GM19193 (cell line): ENCODE measurements around the gene TBXAS1.

Experiments
- POLR2A ChIP-seq: IDR thresholded peaks from 4 replicates; pipeline ENCODE4 v1.6.1; 2011; ENCODE audit not compliant: insufficient read depth, insufficient read length; ENCODE audit errors: extremely low read depth

Gene TBXAS1

GRCh38 chr7:139870380-139870779 lies 41.3 kb downstream of the TBXAS1 start:
- TF ChIP-seq POLR2A: no peak

GRCh38 chr7:139871331-139871730 lies 42.3 kb downstream of the TBXAS1 start:
- no peak for TF ChIP-seq POLR2A

GRCh38 chr7:139871820-139872219 lies 42.8 kb downstream of the TBXAS1 start:
- TF ChIP-seq POLR2A: no peak

GRCh38 chr7:139873593-139874301 lies 44.7 kb downstream of the TBXAS1 start:
- TF ChIP-seq POLR2A: no peak

- no peak for TF ChIP-seq POLR2A
These were observed 45.2 kb downstream of the TBXAS1 start for GRCh38 chr7:139874302-139874629.

- TF ChIP-seq POLR2A: no peak
These were observed 46.8 kb downstream of the TBXAS1 start for GRCh38 chr7:139875821-139876241.

- no peak for TF ChIP-seq POLR2A
These were observed 47.7 kb downstream of the TBXAS1 start for GRCh38 chr7:139876622-139877283.

GRCh38 chr7:139883814-139884213 lies 54.8 kb downstream of the TBXAS1 start:
- TF ChIP-seq POLR2A: no peak

- TF ChIP-seq POLR2A: no peak
These were observed 55.4 kb downstream of the TBXAS1 start for GRCh38 chr7:139884441-139884840.

- TF ChIP-seq POLR2A: no peak
These were observed 56.4 kb downstream of the TBXAS1 start for GRCh38 chr7:139885511-139885910.

- no peak for TF ChIP-seq POLR2A
These were observed 57.1 kb downstream of the TBXAS1 start for GRCh38 chr7:139886206-139886605.

- no peak for TF ChIP-seq POLR2A
These were observed 57.8 kb downstream of the TBXAS1 start for GRCh38 chr7:139886899-139887298.

GRCh38 chr7:139887992-139888481 lies 59.0 kb downstream of the TBXAS1 start:
- no peak for TF ChIP-seq POLR2A

- TF ChIP-seq POLR2A: no peak
These were observed 60.3 kb downstream of the TBXAS1 start for GRCh38 chr7:139889186-139889871.

GRCh38 chr7:139893461-139893860 lies 64.4 kb downstream of the TBXAS1 start:
- TF ChIP-seq POLR2A: no peak

- TF ChIP-seq POLR2A: no peak
These were observed 64.9 kb downstream of the TBXAS1 start for GRCh38 chr7:139893999-139894398.
